GM12878 (cell line): ENCODE data around the gene PPM1D. TPM values are rescaled to one million over a fixed set of nuclear protein-coding genes. Genes with fewer than 3 reads are reported as not detected.
"Not testable (repeated sequence)": the region's sequence is repeated elsewhere in the genome, so short reads cannot be mapped to it uniquely, and the experiment has no call there.

Experiments
- ATAC-seq: fragments of 200-7000 bp; cut with Tn5 transposase; 3 replicates; pipeline ENCODE4 v1.9.1; 2020; ENCODE audit warnings: mild to moderate bottlenecking, moderate library complexity
- BruUV-seq: library from RNA; stranded (reverse); fragments of 400-500 nt; replicated peaks from 2 replicates; lab custom pipeline; 2021; lab: Mats Ljungman, UMichigan
- CTCF ChIA-PET: fragments of 300-600 bp; sonication (Branson Sonifier 250); formaldehyde crosslinking; extraction: SDS; loops from one replicate; lab custom pipeline; 2021; ENCODE audit warnings: inconsistent platforms; lab: Yijun Ruan, JAX
- POLR2A ChIA-PET: fragments of 350-600 bp; formaldehyde crosslinking; extraction: SDS; loops from one replicate; lab custom pipeline; 2021; ENCODE audit warnings: inconsistent platforms; lab: Charles Lee
- RAD21 ChIA-PET: fragments of 300-600 bp; sonication (Branson Sonifier 250); formaldehyde crosslinking; loops from one replicate; lab custom pipeline; 2023; ENCODE audit warnings: antibody characterized with exemption; ENCODE audit not compliant: unreplicated experiment; lab: Charles Lee
- SMC1A ChIA-PET: fragments of 300-600 bp; sonication (Branson Sonifier 250); formaldehyde crosslinking; loops from one replicate; lab custom pipeline; 2023; ENCODE audit not compliant: unreplicated experiment, uncharacterized antibody; lab: Charles Lee
- DNase-seq: peaks from one replicate; pipeline ENCODE4 v3.0.0-alpha.2; 2011; ENCODE audit warnings: low read depth, low spot score
- FAIRE-seq: peaks from 3 replicates; lab custom pipeline; 2011; peaks lifted over from hg19 to GRCh38; lab: Jason Lieb, UNC
- H2AFZ ChIP-seq: 2 replicates; pipeline ENCODE4 v1.6.0; 2011; ENCODE audit warnings: low read depth, low read length, control low read depth; ENCODE audit not compliant: control insufficient read depth
- H3K27ac ChIP-seq: 2 replicates; pipeline ENCODE4 v1.5.1; 2011; ENCODE audit warnings: control low read depth; ENCODE audit not compliant: control insufficient read depth, insufficient read depth
- H3K27me3 ChIP-seq, 2 experiments: replicated peaks in 1 of 2; 2 replicates each; pipeline versions ENCODE4 v1.6.0 to v1.6.1; 2011; ENCODE audit warnings: low read length in 1 of 2; ENCODE audit not compliant: control insufficient read depth in 2 of 2, insufficient read depth in 2 of 2
- H3K36me3 ChIP-seq, 2 experiments: 2 replicates each; pipeline ENCODE4 v1.5.1; 2011; ENCODE audit warnings: low read length in 1 of 2; ENCODE audit not compliant: control insufficient read depth in 2 of 2, insufficient read depth in 2 of 2
- H3K4me1 ChIP-seq: 2 replicates; pipeline ENCODE4 v1.6.1; 2011; ENCODE audit warnings: mild to moderate bottlenecking, low read length, moderate library complexity, mixed read lengths; ENCODE audit not compliant: control insufficient read depth, insufficient read depth
- H3K4me2 ChIP-seq: 2 replicates; pipeline ENCODE4 v1.6.0; 2011; ENCODE audit warnings: control low read depth; ENCODE audit not compliant: control insufficient read depth, insufficient read depth
- H3K4me3 ChIP-seq: fragments of 200-600 bp; sonication (generic); 2 replicates; pipeline ENCODE4 v1.5.1; 2016
- H3K79me2 ChIP-seq: 2 replicates; pipeline ENCODE4 v1.6.0; 2011; ENCODE audit warnings: low read length; ENCODE audit not compliant: control insufficient read depth, insufficient read depth
- H3K9ac ChIP-seq: 2 replicates; pipeline ENCODE4 v1.8.0; 2011; ENCODE audit warnings: low read length, control low read depth, mixed read lengths; ENCODE audit not compliant: control insufficient read depth, insufficient read depth
- H3K9me3 ChIP-seq: replicated peaks from 3 replicates; pipeline ENCODE4 v1.5.1; 2011; ENCODE audit warnings: mild to moderate bottlenecking, low read length; ENCODE audit not compliant: control insufficient read depth, insufficient read depth
- H4K20me1 ChIP-seq: 2 replicates; pipeline ENCODE4 v1.6.0; 2011; ENCODE audit not compliant: control insufficient read depth, insufficient read depth
- BCL3 ChIP-seq: IDR thresholded peaks from 2 replicates; pipeline ENCODE4 v1.6.1; 2011; ENCODE audit warnings: borderline replicate concordance, low read depth, mild to moderate bottlenecking, moderate library complexity, low read length; ENCODE audit not compliant: insufficient read depth, poor library complexity, severe bottlenecking
- E2F4 ChIP-seq: IDR thresholded peaks from 2 replicates; pipeline ENCODE4 v1.6.1; 2012; ENCODE audit warnings: low read depth, low read length, improper control_type of control experiment
- FOXK2 ChIP-seq: fragments of 450-650 bp; IDR thresholded peaks from 2 replicates; pipeline ENCODE4 v1.6.1; 2017; ENCODE audit warnings: mild to moderate bottlenecking, moderate library complexity
- FOXM1 ChIP-seq: IDR thresholded peaks from 2 replicates; pipeline ENCODE4 v1.6.1; 2012; ENCODE audit warnings: low read depth, mild to moderate bottlenecking, inconsistent platforms, low read length, moderate library complexity
- JUND ChIP-seq: IDR thresholded peaks from 2 replicates; pipeline ENCODE4 v1.6.1; 2012; ENCODE audit warnings: low read depth, mild to moderate bottlenecking, low read length, improper control_type of control experiment, moderate library complexity
- MTA2 ChIP-seq: fragments of 450-650 bp; IDR thresholded peaks from 2 replicates; pipeline ENCODE4 v1.6.1; 2016; ENCODE audit warnings: low read depth, mild to moderate bottlenecking, moderate library complexity
- ZZZ3 ChIP-seq: IDR thresholded peaks from 2 replicates; pipeline ENCODE4 v1.6.1; 2011; ENCODE audit warnings: low read depth; ENCODE audit not compliant: control insufficient read depth, insufficient read length
- WGBS: methylation state at CpG from one replicate; pipeline ENCODE4 v1.1.6; 2016; ENCODE audit warnings: low lambda C conversion rate; ENCODE audit not compliant: insufficient replicate concordance, insufficient coverage; ENCODE audit errors: missing lambda C conversion rate; 5-methylcytosine and 5-hydroxymethylcytosine counted together
- in situ Hi-C: fragments of 300-500 bp; cut with MboI; formaldehyde crosslinking; loops from 9 replicates; pipeline ENCODE4 v1.14.3; 2018; ENCODE audit warnings: mixed read lengths
- intact Hi-C: fragments of 100-400 bp; cut with micrococcal nuclease; formaldehyde crosslinking; loops from one replicate; pipeline ENCODE4 v1.14.2; 2022; ENCODE audit not compliant: unreplicated experiment
- polyA plus RNA-seq, 11 experiments: library from polyadenylated mRNA; depleted of rRNA in 4 of 11; unstranded in 6 of 11; stranded (reverse) in 5 of 11; fragments of >200 nt; fragmentation: Nextera tagmentation in 4 of 11; fragmentation: Illumina TruSeq in 1 of 11; extraction: Ambion mirVana in 4 of 11; extraction: Trizol in 1 of 11; gene quantifications; 1 replicate in 1 of 11; 2 replicates in 10 of 11; pipeline versions ENCODE4 v1.2.1 to v1.2.3, GENCODE V29; 2011 to 2016; ENCODE audit warnings: inconsistent platforms in 2 of 11, missing spikeins in 2 of 11, low read depth in 1 of 11
- total RNA-seq, 4 experiments: library from RNA; depleted of rRNA in 3 of 4; stranded (reverse); fragments of >200 nt in 3 of 4; fragmentation: Illumina TruSeq in 1 of 4; extraction: Trizol in 1 of 4; gene quantifications; 2 replicates each; pipeline versions ENCODE4 v1.2.1 to v1.2.3, GENCODE V29; 2013 to 2021
- TF ChIP-seq, protein P1 (sequence below): IDR thresholded peaks from 2 replicates; pipeline ENCODE4 v1.6.1; 2012; ENCODE audit warnings: mild to moderate bottlenecking, low read depth, low read length
- TF ChIP-seq, protein P2 (sequence below): IDR thresholded peaks from 2 replicates; pipeline ENCODE4 v1.6.1; 2011; ENCODE audit warnings: low read depth, low read length, improper control_type of control experiment, borderline replicate concordance

Gene PPM1D
- total and polyA plus RNA-seq, 10 of the 15 experiments (the other 5 are each of a cell fraction or from before 2014, with no cell fraction given), result 1.9 to 20.8 (median 10.7) TPM

- ChIA-PET RAD21 (no interaction called here), SMC1A (interaction anchor here (1.3 to 1.6 kb wide), 2 partner anchors 9 to 11 kb away, joined by 4 read pairs; no protein-coding TSS in a partner anchor), CTCF (interaction anchor here (1.7 kb wide), 1 partner anchor 12 kb away, joined by 5 read pairs; no protein-coding TSS in a partner anchor), POLR2A (interaction anchor here (1.0 to 1.3 kb wide), 2 partner anchors 13 to 14 kb away, joined by 3 to 4 read pairs; partner anchors contain the start of gene PPM1D)
- Histone ChIP-seq H3K27me3 (no peaks in the 10 kb centered on the region), H3K4me2 (no peak overlapping the region), H3K4me3 (no peak overlapping the region), H3K36me3 (no peaks in the 10 kb centered on the region; a peak in 1 of 4 replicates), H3K9ac (no peak overlapping the region), H3K4me1 (no peaks in the 10 kb centered on the region), H3K27ac (no peak overlapping the region), H3K9me3 (no peaks in the 10 kb centered on the region; the same call in 2 of the 3 replicates), H3K79me2 (peaks cover 49% of the 10 kb centered on the region), H2AFZ (no peak overlapping the region), H4K20me1 (no peaks in the 10 kb centered on the region)
- no peak for TF ChIP-seq E2F4
- no peak for TF ChIP-seq FOXK2
- TF ChIP-seq, protein P1, sequence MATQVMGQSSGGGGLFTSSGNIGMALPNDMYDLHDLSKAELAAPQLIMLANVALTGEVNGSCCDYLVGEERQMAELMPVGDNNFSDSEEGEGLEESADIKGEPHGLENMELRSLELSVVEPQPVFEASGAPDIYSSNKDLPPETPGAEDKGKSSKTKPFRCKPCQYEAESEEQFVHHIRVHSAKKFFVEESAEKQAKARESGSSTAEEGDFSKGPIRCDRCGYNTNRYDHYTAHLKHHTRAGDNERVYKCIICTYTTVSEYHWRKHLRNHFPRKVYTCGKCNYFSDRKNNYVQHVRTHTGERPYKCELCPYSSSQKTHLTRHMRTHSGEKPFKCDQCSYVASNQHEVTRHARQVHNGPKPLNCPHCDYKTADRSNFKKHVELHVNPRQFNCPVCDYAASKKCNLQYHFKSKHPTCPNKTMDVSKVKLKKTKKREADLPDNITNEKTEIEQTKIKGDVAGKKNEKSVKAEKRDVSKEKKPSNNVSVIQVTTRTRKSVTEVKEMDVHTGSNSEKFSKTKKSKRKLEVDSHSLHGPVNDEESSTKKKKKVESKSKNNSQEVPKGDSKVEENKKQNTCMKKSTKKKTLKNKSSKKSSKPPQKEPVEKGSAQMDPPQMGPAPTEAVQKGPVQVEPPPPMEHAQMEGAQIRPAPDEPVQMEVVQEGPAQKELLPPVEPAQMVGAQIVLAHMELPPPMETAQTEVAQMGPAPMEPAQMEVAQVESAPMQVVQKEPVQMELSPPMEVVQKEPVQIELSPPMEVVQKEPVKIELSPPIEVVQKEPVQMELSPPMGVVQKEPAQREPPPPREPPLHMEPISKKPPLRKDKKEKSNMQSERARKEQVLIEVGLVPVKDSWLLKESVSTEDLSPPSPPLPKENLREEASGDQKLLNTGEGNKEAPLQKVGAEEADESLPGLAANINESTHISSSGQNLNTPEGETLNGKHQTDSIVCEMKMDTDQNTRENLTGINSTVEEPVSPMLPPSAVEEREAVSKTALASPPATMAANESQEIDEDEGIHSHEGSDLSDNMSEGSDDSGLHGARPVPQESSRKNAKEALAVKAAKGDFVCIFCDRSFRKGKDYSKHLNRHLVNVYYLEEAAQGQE, result no peak
- TF ChIP-seq BCL3, result no peak
- TF ChIP-seq MTA2, result no peak
- TF ChIP-seq JUND, result no peak
- no peak for TF ChIP-seq ZZZ3
- TF ChIP-seq, protein P2, sequence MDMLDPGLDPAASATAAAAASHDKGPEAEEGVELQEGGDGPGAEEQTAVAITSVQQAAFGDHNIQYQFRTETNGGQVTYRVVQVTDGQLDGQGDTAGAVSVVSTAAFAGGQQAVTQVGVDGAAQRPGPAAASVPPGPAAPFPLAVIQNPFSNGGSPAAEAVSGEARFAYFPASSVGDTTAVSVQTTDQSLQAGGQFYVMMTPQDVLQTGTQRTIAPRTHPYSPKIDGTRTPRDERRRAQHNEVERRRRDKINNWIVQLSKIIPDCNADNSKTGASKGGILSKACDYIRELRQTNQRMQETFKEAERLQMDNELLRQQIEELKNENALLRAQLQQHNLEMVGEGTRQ, result no peak
- TF ChIP-seq FOXM1, result no peak
- no peak for ATAC-seq
- no TSS peak for BruUV-seq
- in situ Hi-C loops (no loop called here), intact Hi-C loops (no loop called here)
- no peak for FAIRE-seq
- no peak for DNase-seq
- WGBS, result 93% methylated on average over 19 of the region's 19 CpGs
Observed at GRCh38 chr17:60613325-60613724, 13.3 kb downstream of the PPM1D start.

DNA sequence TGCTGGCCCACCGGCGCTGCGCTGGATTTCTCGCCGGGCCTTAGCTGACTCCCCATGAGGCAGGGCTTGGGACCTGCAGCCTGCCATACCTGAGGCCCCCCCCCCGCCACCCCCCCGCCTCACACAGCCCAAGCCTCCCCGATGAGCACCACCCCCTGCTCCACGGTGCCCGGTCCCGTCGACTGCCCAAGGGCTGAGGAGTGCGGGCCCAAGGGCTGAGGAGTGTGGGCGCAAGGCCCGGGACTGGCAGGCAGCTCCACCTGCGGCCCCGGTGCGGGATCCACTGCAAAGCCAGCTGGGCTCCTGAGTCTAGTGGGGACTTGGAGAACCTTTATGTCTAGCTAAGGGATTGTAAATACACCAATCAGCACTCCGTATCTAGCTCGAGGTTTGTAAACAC is 13.8 kb downstream of the PPM1D start:
- H3K79me2 ChIP-seq, result peaks cover 51% of the 10 kb centered on the region
- H3K27me3 ChIP-seq, H3K36me3 ChIP-seq, RAD21 ChIA-PET, H4K20me1 ChIP-seq, H2AFZ ChIP-seq, ATAC-seq, H3K27ac ChIP-seq, H3K4me3 ChIP-seq, DNase-seq, BruUV-seq, H3K9ac ChIP-seq, FAIRE-seq, intact Hi-C loops, H3K9me3 ChIP-seq, H3K4me2 ChIP-seq, CTCF ChIA-PET, in situ Hi-C loops, H3K4me1 ChIP-seq: not testable (repeated sequence)
- SMC1A ChIA-PET, result interaction anchor here (1.3 to 1.6 kb wide), 2 partner anchors 10 to 11 kb away, joined by 4 read pairs; no protein-coding TSS in a partner anchor
- 94% methylated on average over 20 of the region's 20 CpGs for WGBS
- POLR2A ChIA-PET, result interaction anchor here (0.8 to 1.3 kb wide), 2 partner anchors 11 to 14 kb away, joined by 4 to 12 read pairs; no protein-coding TSS in a partner anchor
